Muscle layer of colon (tissue), 2 donors: Measurements from ENCODE around the gene COL6A5.
"Not testable (repeated sequence)": the region's sequence is repeated elsewhere in the genome, so short reads cannot be mapped to it uniquely, and the experiment has no call there.

Source experiments
- H3K27ac ChIP-seq: one replicate; pipeline ENCODE4 v1.7.0; 2013; ENCODE audit warnings: low read depth, mild to moderate bottlenecking, low read length, moderate library complexity
- H3K27me3 ChIP-seq, 2 donors: one replicate each; pipeline ENCODE4 v1.7.0; 2013; ENCODE audit warnings: low read length in 2 of 2, mild to moderate bottlenecking in 2 of 2; ENCODE audit not compliant: insufficient read depth in 2 of 2, control insufficient read depth in 1 of 2
- H3K36me3 ChIP-seq: one replicate; pipeline ENCODE4 v1.7.0; 2013; ENCODE audit warnings: mild to moderate bottlenecking, low read length; ENCODE audit not compliant: insufficient read depth
- H3K4me1 ChIP-seq: one replicate; pipeline ENCODE4 v1.7.0; 2013; ENCODE audit warnings: mild to moderate bottlenecking, low read length; ENCODE audit not compliant: insufficient read depth
- H3K4me3 ChIP-seq, 2 donors: one replicate each; pipeline ENCODE4 v1.7.0; 2013; ENCODE audit warnings: low read length in 2 of 2, low read depth in 1 of 2, mild to moderate bottlenecking in 1 of 2, moderate library complexity in 1 of 2
- H3K9ac ChIP-seq: one replicate; pipeline ENCODE4 v1.7.0; 2013; ENCODE audit warnings: low read length
- H3K9me3 ChIP-seq: one replicate; pipeline ENCODE4 v1.7.0; 2013; ENCODE audit warnings: mild to moderate bottlenecking, low read length
- donor health status: abdominal sarcoma.
- donor health status: Adenocarcinoma of cecum.

Gene COL6A5

GRCh38 chr3:130392266-130392665 lies 46.8 kb downstream of the COL6A5 start:
- Histone ChIP-seq H3K4me1 (no peaks in the 10 kb centered on the region), H3K36me3 (no peaks in the 10 kb centered on the region), H3K9me3 (no peaks in the 10 kb centered on the region), H3K4me3 (no peak overlapping the region), H3K9ac (no peak overlapping the region), H3K27me3 (no peaks in the 10 kb centered on the region), H3K27ac (no peak overlapping the region)

GRCh38 chr3:130393594-130393993 lies 48.1 kb downstream of the COL6A5 start:
- Histone ChIP-seq H3K36me3 (no peaks in the 10 kb centered on the region), H3K9me3 (no peaks in the 10 kb centered on the region), H3K27me3 (no peaks in the 10 kb centered on the region), H3K4me1 (no peaks in the 10 kb centered on the region), H3K27ac (no peak overlapping the region), H3K9ac (no peak overlapping the region), H3K4me3 (no peak overlapping the region)

- no peaks in the 10 kb centered on the region for H3K27me3 ChIP-seq
- no peaks in the 10 kb centered on the region for H3K9me3 ChIP-seq
- no peak overlapping the region for H3K9ac ChIP-seq
- no peak overlapping the region for H3K27ac ChIP-seq
- no peaks in the 10 kb centered on the region for H3K4me1 ChIP-seq
- H3K36me3 ChIP-seq: no peaks in the 10 kb centered on the region
- no peak overlapping the region for H3K4me3 ChIP-seq
These were observed 49.9 kb downstream of the COL6A5 start for GRCh38 chr3:130395331-130395730.

- H3K4me1 ChIP-seq: no peaks in the 10 kb centered on the region
- H3K9me3 ChIP-seq: no peaks in the 10 kb centered on the region
- no peaks in the 10 kb centered on the region for H3K27me3 ChIP-seq
- no peak overlapping the region for H3K4me3 ChIP-seq
- no peaks in the 10 kb centered on the region for H3K36me3 ChIP-seq
- H3K9ac ChIP-seq: no peak overlapping the region
- no peak overlapping the region for H3K27ac ChIP-seq
These were observed 50.4 kb downstream of the COL6A5 start for GRCh38 chr3:130395916-130396315.

- Histone ChIP-seq H3K4me3 (no peak overlapping the region), H3K27ac (no peak overlapping the region), H3K9ac (no peak overlapping the region), H3K36me3 (no peaks in the 10 kb centered on the region), H3K9me3 (no peaks in the 10 kb centered on the region), H3K4me1 (no peaks in the 10 kb centered on the region), H3K27me3 (no peaks in the 10 kb centered on the region)
These were observed 58.9 kb downstream of the COL6A5 start for GRCh38 chr3:130404401-130404800.

- H3K27me3 ChIP-seq: no peaks in the 10 kb centered on the region
These were observed 60.5 kb downstream of the COL6A5 start for GRCh38 chr3:130405956-130406355.

GRCh38 chr3:130408253-130408652 lies 62.8 kb downstream of the COL6A5 start:
- H3K4me3 ChIP-seq, H3K27me3 ChIP-seq, H3K36me3 ChIP-seq, H3K9me3 ChIP-seq, H3K4me1 ChIP-seq, H3K27ac ChIP-seq, H3K9ac ChIP-seq: not testable (repeated sequence)

More at GRCh38 chr3:130405956-130406355, 60.5 kb downstream of the COL6A5 start:
- Histone ChIP-seq H3K36me3 (no peaks in the 10 kb centered on the region), H3K9ac (no peak overlapping the region), H3K4me3 (no peak overlapping the region), H3K9me3 (no peaks in the 10 kb centered on the region), H3K4me1 (no peaks in the 10 kb centered on the region), H3K27ac (no peak overlapping the region)

GRCh38 chr3:130411320-130411719 lies 65.8 kb downstream of the COL6A5 start:
- no peaks in the 10 kb centered on the region for H3K36me3 ChIP-seq
- no peak overlapping the region for H3K27ac ChIP-seq
- no peak overlapping the region for H3K4me3 ChIP-seq
- no peaks in the 10 kb centered on the region for H3K4me1 ChIP-seq
- no peaks in the 10 kb centered on the region for H3K9me3 ChIP-seq
- H3K27me3 ChIP-seq: no peaks in the 10 kb centered on the region
- no peak overlapping the region for H3K9ac ChIP-seq

GRCh38 chr3:130412991-130413560 lies 67.6 kb downstream of the COL6A5 start:
- Histone ChIP-seq H3K9me3 (no peaks in the 10 kb centered on the region), H3K4me3 (no peak overlapping the region), H3K4me1 (no peaks in the 10 kb centered on the region), H3K36me3 (no peaks in the 10 kb centered on the region), H3K27me3 (no peaks in the 10 kb centered on the region), H3K9ac (no peak overlapping the region), H3K27ac (no peak overlapping the region)

GRCh38 chr3:130414457-130414856 lies 69.0 kb downstream of the COL6A5 start:
- H3K36me3 ChIP-seq: no peaks in the 10 kb centered on the region
- no peak overlapping the region for H3K4me3 ChIP-seq
- H3K27ac ChIP-seq: no peak overlapping the region
- no peaks in the 10 kb centered on the region for H3K27me3 ChIP-seq
- H3K9ac ChIP-seq: no peak overlapping the region
- H3K4me1 ChIP-seq: no peaks in the 10 kb centered on the region
- H3K9me3 ChIP-seq: no peaks in the 10 kb centered on the region

- H3K27ac ChIP-seq: no peak overlapping the region
- no peak overlapping the region for H3K4me3 ChIP-seq
- no peaks in the 10 kb centered on the region for H3K27me3 ChIP-seq
- H3K9ac ChIP-seq: no peak overlapping the region
- no peaks in the 10 kb centered on the region for H3K4me1 ChIP-seq
- no peaks in the 10 kb centered on the region for H3K36me3 ChIP-seq
- H3K9me3 ChIP-seq: no peaks in the 10 kb centered on the region
These were observed 75.0 kb downstream of the COL6A5 start for GRCh38 chr3:130420466-130420865.

GRCh38 chr3:130423064-130423463 lies 77.6 kb downstream of the COL6A5 start:
- H3K27ac ChIP-seq: no peak overlapping the region
- no peaks in the 10 kb centered on the region for H3K9me3 ChIP-seq
- no peaks in the 10 kb centered on the region for H3K36me3 ChIP-seq
- H3K4me3 ChIP-seq: no peak overlapping the region
- H3K4me1 ChIP-seq: no peaks in the 10 kb centered on the region
- H3K9ac ChIP-seq: no peak overlapping the region
- H3K27me3 ChIP-seq: no peaks in the 10 kb centered on the region
